Mesenteric fat pad (tissue), 1 donor: ENCODE data around the gene EMC10. TPM values are rescaled to one million over a fixed set of nuclear protein-coding genes. Genes with fewer than 3 reads are reported as not detected.
"Not testable (repeated sequence)": the region's sequence is repeated elsewhere in the genome, so short reads cannot be mapped to it uniquely, and the experiment has no call there.

ENCODE experiments used
- DNase-seq: peaks from one replicate; pipeline ENCODE4 v3.0.0-alpha.2; 2020; ENCODE audit warnings: low spot score
- total RNA-seq: library from RNA; stranded (reverse); fragmentation: NEBNext Ultra II Directional; extraction: Animal tissue kit (Norgen Biotek cat#: 25700); gene quantifications from one replicate; pipeline ENCODE4 v1.2.1, GENCODE V29; 2021
- donor health status: DM: yes; HTN: yes; CAD: no.

Gene EMC10
- total RNA-seq, 1 donor from 2014 or later: 53.3 TPM

DNA sequence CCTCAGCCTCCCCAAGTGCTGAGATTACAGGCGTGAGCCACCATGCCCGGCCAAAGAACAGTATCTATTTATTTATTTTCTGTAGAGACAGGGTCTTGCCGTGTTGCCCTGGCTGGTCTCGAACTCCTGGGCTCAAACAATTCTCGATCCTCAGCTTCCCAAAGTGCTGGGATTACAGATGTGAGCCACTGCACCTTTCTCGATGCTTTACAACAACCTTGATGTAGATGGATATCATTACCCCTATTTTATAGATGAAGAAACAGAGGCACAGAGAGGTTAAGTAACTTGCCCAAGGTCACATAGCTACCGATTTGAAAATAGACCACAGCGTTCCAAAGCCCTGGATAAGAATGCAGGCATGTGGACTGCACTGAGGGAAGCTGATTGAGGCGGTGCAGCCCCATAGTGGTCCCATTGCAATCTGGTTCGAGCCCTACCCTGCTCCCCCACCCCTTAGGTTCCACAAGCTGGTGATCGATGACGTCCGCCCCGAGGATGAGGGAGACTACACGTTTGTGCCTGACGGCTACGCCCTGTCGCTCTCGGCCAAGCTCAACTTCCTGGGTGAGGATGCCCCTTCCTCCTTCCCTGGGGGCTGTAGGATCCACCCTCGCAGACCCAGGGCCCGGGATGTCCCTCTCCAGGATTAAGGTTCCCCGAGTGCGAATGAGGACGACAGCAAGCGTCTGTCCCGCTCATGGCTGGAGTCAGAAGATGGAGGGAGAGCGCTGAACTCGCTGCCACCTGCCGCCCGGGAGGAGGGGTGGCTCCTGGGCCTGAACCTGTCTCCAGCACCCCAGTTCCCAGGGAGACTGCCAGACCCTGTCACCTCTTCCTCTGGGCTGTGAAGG, 25.7 kb upstream of the EMC10 start:
- DNase-seq: no peak

DNA sequence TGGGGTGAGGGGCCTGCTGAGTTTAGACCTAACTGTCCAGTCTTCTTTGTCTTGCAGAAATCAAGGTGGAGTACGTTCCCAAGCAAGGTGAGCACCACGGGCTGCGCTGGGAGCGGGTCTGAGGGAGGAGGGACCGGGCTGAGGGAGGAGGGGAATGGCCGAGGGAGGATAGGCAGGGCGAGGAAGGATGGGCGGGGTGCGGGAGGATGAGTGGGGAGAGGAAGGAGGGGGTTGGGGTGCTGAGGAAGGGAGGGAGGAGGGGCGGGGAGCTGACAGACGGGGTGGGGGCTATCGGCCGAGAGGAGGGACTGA, 25.1 kb upstream of the EMC10 start:
- no peak for DNase-seq

DNA sequence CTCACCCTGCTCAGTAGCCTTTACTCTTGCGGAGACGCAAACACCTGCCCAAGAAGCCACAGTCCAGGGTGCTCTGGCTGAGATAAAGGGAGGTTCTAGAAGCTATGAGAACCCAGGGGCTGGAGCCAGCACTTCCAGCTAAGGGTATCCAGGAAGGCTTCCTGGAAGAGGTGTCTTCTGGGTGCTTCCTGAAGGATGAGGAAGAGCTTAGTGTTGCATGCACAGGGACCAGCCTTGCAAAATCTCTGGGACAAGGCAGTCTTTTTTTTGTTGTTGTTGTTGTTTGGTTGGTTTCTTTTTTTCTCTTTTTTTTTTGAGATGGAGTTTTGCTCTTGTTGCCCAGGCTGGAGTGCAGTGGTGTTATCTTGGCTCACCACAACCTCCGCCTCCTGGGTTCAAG, 23.1 kb upstream of the EMC10 start:
- DNase-seq: no peak

DNA sequence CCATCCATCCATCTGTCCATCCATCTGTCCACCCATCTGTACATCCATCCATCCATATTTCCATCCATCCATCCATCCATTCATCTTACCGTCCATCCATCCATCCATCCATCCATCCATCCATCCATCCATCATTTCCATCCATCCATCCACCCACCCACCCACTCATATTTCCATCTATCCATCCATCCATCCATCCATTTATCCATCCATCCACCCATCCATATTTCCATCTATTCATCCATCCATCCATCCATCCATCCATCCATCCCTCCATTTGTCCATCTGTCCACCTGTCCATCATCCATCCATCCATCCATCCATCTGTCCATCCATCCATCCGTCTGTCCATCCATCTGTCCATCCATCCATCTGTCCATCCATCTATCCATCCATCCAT, 20.3 kb upstream of the EMC10 start:
- no peak for DNase-seq

DNA sequence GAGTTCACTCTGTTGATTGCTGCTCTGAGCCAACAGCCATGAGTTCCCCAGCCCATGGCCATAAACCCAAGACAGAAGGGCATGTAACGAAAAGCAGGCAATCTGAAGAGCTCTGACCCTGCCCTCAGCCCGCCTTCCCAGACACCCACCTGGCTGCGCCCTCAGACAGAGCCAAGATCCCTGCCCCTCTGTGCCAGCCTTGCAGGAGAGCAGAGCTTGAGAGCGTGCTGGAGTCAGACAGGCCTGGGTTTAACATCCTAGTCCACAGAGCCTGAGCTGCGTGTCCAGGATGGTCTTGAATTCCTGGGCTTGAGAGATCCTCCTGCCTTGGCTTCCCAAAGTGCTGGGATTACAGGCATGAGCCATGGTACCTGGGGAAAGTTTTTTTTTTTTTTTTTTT, 19.0 kb upstream of the EMC10 start:
- DNase-seq: no peak

DNA sequence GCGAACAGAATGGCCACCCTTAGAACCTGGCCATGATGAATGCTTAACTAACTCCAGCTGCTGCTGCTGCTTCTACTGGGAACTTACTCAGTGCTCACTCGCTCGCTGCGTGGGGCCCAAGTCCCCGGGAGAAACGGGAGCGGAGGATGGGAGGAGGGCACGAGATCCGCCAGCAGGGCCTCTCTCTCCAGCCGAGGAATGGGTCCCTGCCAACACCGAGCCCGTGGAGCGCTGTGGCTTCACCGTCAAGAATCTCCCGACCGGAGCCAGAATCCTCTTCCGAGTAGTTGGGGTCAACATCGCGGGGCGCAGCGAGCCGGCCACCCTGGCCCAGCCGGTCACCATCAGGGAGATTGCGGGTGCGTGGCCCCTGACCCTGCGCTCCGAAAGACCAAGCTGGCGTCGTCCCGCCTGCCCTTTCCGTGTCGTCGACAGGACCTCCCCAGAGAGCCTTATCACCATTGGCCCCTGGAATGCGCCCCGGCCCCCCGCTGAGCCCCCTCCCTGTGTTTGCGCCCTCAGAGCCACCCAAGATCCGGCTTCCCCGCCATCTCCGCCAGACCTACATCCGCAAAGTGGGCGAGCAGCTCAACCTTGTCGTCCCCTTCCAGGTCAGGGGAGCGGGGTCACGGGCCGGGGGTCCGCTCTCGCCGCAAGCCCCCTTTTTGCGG, 17.8 kb upstream of the EMC10 start:
- DNase-seq: no peak

DNA sequence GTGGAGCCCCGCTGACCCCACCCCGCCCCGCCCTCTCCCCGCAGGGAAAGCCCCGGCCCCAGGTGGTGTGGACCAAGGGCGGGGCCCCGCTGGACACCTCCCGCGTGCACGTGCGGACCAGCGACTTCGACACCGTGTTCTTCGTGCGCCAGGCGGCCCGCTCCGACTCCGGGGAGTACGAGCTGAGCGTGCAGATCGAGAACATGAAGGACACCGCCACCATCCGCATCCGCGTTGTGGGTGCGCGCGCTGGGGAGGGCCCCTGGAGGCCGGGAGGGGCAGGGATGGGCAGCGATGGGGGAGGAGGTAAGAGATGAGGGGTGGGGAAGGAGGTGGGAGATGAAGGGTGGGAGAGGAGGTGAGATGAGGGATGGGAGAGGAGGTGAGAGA, 17.2 kb upstream of the EMC10 start:
- DNase-seq: no peak

DNA sequence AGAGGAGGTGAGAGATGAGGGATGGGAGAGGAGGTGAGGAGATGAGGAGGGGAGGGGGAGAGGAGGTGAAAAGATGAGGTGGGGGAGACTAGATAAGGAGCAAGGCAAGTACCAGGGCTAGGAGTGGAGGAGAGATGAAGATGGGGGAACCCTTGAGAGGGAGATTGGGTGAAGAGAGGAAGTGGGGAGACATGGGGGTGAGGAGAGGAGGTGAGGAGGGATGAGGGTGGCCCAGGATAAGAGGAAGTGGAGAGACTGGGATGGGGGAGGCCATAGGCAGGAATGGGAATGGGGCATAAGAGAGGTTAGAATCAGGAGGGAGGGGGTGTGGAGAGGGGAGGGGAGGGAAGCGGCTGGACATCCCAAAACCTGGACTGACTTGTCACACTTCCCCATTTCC, 16.7 kb upstream of the EMC10 start:
- no peak for DNase-seq

DNA sequence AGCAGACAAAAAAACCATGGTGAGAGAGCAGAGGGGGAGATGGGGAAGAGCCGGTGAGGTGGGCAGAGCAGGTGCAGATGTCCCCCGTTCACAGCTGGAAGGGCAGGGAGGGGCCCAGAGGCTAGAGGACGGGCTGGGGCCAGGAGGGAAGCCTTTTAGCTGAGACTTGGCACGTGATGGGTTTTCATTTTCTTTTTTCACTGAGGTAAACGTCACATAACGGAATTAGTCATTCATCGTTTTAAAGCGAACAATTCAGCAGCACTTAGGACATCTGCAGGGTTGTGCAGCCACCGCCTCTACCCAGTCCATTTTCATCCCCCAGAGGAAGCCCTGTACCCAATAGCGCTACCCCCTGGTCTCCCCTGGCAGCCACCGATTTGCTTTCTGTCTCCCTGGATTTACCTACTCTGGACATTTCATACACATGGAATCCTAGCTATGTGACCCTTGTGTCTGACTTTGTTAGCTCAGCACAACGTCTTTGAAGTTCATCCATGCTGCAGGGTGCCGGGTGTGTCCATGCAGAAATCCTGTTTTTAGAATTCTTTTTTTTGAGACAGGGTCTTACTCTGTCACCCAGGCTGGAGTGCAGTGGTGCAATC, 16.0 kb upstream of the EMC10 start:
- DNase-seq: no peak

DNA sequence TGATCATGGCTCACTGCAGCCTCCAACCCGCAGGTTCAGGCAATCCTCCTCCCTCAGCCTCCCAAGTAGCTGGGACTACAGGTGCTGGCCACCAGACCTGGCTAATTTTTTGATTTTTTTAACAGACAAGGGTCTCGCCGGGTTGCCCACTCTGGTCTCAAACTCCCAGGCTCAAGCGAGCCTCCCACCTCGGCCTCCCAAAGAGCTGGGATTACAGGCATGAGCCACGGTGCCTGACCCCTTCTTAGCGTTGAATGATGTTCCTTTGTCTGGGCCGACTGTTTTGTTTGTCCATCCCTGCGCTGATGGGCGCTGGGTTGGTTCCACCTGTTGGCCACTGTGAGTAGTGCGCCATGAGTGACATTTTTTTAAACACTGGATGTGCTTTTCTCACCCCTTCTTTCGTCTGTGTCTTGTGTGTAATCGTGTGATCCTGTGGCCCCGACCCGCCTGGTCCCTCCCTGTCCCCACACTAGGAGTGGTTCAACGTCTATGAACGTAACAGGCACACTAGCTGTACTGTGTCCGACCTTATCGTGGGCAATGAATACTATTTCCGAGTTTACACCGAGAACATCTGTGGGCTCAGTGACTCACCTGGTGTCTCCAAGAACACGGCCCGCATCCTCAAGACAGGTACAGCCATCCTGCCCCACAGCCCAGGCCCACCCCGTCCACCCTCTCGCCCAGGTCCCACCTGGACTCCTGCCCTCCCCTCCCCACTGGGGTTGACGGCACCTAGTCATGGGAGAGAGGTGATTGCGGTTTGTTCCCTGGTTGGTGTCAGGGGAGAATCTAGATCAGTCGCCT, 15.0 kb upstream of the EMC10 start:
- no peak for DNase-seq

DNA sequence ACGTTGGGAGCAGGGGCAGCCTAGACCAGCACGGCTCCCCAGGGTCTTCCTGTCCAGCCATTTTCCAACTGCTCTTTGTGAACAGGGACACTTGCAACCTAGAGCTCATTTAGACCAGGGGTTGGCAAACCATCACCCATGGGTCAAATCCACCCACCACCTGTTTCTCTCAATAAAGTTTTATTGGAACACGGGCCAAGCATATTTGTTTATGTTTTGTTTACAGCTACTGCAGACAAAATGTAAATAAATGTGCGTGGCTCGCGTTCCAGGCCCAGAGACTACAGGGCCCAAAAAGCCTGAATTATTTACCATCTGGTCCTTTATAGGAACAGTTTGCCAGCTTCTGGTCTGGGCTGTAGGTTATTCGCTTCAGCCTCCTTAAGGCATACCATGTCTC, 13.3 kb upstream of the EMC10 start:
- no peak for DNase-seq

DNA sequence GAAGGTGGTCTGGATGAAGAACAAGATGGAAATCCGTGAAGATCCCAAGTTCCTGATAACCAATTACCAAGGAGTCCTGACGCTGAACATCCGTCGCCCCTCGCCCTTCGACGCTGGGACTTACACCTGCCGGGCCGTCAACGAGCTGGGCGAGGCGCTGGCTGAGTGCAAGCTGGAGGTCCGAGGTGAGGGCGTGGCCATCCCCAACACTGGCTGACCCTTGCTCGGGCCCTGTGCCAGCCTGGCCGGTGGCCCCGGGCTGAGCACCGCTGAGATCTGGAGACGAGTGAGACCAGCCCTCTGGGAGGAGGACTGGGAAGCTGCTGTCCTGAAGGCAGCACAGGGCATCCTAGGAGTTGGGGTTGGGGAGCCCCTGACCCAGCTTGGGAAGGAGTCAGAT, 12.0 kb upstream of the EMC10 start:
- no peak for DNase-seq

DNA sequence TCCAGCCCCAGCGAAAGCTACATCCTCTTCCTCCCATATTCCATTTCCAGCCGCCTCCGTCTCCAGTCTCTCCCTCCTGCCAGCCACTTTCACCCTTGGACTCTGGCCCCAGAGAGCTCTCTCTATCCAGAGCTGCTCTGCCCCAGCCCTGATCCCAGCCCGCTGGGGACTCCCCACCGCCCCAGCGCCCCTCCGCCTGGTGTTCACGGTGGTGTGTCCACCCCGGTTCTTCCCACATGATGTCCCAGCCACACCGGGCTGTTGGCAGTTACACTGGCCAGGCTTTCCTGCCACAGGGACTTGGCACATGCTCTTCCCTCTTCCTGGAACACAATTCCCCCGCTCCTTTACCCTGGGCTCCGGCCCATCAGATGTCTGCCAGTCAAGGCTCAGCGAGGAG, 11.3 kb upstream of the EMC10 start:
- DNase-seq: no peak

DNA sequence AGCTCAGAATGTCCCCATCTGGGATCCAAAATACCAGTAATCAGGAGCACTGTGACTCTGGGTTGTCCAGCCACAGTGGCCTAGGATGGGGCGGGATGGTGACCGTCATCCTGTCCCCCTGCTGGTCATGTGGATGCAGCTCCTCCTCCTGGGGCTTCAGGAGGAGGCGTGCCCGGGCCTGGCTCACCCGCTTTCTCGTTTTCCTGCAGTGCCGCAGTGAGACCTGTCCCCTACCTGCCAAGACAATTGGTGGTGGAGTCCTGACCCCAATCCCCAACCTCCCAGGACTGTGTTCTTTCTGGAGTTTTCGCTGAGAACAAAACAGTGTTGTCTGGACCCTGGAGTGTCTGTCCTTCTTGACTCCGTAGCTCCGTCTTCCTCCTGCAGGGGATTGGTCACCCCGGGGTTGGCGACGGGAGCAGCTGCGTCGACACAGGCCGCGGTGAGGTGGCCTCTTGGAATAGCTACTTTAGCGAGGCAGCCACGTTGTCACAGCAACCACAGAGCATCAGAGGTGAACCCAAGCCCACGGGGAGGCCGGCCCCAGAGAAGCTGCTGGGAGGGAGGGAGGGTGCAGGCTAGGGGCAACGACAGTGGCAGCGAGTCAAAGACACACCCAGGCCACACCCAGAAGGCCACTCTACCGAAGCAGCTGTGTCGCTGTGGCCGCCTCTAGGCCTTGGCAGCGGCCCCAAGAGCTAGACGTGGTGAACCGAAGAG, 10.2 kb upstream of the EMC10 start:
- DNase-seq: no peak

DNA sequence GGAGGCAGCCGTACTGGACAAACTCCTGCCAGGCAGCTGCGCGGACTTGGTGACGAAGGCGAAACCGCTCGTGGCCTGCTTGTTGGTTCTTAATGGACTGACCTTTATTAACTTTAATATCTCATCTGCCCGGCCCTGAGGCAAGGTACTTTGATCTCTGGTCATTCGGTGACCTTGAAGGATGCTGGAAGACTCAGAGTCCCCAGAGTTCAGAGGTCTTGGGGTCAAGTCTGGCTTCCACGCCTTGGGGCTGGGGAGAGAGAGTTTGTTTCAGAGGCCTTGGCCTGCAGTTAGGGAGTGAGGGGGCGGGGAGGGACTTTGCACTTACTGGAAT, 9.6 kb upstream of the EMC10 start:
- no peak for DNase-seq

DNA sequence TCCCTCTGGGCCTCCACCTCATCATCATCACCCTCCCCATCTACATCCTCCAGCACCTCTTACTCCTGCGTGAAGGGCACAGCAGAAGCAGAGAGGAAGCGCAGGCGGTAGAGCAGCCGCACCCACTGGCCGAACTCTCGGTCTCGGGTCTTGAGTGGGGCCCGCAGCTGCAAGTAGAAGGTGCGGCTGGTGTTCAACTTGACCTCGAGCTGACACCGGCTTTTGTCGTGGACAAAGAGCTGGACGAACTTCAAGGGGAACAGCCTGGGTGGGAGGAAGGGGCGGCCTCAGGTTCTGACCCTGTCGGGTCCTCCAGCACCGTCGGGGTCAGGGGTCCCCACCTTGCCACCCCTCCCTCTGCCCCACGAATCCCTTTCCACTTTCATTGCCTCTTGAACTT, 8.7 kb upstream of the EMC10 start:
- no peak for DNase-seq

DNA sequence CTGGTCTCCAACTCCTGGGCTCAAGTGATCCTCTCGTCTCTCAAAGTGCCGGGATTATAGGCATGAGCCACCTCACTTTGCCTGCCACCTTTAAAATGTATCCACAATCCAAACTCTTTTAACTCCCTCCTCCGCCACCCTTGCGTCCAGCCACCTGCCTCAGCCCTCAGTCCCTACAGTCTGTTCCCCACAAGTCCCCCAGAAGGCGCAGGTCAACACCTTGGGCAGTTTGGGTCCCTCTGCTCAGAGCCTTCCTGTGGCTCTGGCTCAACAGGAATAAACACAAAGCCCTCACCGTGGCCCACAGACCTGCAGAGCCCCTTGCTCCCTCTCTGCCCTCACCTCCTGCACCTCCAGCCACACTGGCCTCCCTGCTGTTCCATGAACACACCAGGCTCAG, 7.5 kb upstream of the EMC10 start:
- no peak for DNase-seq

DNA sequence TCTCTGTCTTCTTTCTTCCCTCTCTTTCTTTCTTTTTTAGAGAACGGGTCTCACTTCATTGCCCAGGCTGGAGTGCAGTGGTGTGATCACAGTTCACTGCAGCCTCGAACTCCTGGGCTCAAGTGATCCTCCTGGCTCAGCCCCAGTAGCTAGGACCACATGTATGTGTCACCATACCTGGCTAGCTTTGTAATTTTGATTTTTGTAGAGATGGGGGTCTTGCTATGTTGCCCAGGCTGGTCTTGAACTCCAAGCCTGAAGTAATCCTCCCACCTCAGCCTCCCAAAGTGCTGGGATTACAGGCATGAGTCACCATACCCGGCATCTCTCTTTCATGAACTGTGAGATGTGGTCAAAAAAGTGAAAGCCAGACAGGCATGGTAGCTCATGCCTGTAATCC, 3.0 kb upstream of the EMC10 start:
- not testable (repeated sequence) for DNase-seq

DNA sequence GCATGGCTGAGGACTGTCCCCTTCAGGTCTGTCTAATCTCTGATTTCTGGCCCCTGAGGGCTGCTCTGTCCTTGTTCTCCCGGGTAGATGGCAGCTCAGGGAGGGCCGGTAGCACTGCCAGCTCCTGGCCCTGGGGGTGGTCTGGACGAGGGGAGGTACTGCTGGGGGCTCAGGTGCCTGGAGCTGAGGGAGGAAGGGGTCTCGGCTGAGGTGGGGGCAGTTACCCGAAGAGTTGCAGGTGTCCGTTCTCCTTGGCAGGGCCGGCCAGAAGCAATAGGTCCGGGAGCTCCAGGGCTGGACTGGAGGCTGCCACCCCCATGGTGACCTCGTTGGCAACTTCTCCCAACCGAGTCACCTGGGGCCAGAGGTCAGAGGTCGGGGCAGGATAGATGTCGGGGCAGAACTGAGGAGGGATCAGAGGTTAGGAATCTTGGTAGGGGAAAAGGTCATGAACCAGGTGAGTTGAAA, 1.2 kb upstream of the EMC10 start:
- DNase-seq: no peak

DNA sequence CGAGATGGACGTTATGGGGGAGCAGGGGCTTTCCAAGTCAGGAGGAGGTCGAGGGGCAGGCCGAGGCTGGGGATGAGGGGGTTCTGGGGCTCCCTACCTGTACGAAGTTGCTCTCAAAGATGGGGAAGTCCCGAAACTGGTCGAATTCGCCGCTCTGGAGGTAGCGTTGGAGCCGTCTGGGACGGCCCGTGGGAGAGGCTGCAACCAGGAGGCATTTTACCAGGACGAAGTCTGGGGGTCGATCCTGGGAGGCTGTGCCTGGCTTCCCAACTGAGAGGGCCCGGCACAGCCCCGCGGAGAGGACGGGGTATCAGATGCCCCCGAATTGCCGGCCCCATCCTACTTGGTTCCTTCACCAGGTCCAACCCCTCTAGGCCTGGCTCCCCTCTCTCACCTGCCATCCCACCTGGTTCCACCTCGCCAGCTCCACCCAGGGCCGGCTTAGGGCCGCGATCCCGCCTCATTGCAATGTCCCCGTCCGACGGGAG, 527 bp upstream of the EMC10 start:
- DNase-seq: no peak

DNA sequence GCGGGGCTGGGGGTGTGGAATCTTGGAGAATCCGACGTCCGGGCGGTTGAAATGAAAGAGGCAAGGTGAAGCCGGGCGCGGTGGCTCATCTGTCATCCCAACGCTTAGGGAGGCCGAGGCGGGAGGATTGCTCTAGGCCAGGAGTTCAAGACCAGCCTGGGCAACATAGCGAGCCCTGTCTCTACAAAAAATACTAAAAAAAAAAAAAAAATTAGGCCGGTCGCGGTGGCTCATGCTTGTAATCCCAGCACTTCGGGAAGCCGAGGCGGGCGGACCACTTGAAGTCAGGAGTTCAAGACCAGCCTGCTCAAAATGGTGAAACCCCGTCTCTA, 566 bp downstream of the EMC10 start:
- DNase-seq: no peak
